Measurements from ENCODE around the gene PTPN7.

- TF ChIP-seq POLR2A (IDR thresholded peaks at IDR 0.05; ENCODE audit: low read depth, low read length) = no peak
- TF ChIP-seq TAF1 (IDR thresholded peaks at IDR 0.05; ENCODE audit: borderline replicate concordance, low read depth, low read length) = no peak
- TF ChIP-seq POLR2AphosphoS5 (IDR thresholded peaks at IDR 0.05; ENCODE audit: low read depth, low read length) = no peak
These were observed 45.3 kb upstream of the PTPN7 start for GRCh38 chr1:202205523-202206190.

All from GM12892 (cell line).